ENCODE data around the gene COQ10A.

The COQ10A gene

GRCh38 chr12:56266693-56267442, at the start of gene COQ10A:
Gene COQ10A (plus strand): TSS chr12:56266942. CDS start chr12:56267119, 177 bp downstream.
- peak; percentile 89 for DNase-seq (ENCODE audit: low read depth)

- DNase-seq (ENCODE audit: low read depth) = no peak
Measured at GRCh38 chr12:56219840-56220239, 46.9 kb upstream of the COQ10A start.

- DNase-seq (ENCODE audit: low read depth) = no peak
Measured at GRCh38 chr12:56220611-56221231, 46.0 kb upstream of the COQ10A start.

- DNase-seq (ENCODE audit: low read depth) = no peak
Measured at GRCh38 chr12:56221232-56221756, 45.4 kb upstream of the COQ10A start.

GRCh38 chr12:56221757-56222530, 44.8 kb upstream of the COQ10A start, which contains the start of gene RNF41:
Gene RNF41 (minus strand): TSS chr12:56221922. CDS start chr12:56214047, 7,875 bp downstream.
- peak; percentile 85 for DNase-seq (ENCODE audit: low read depth)

GRCh38 chr12:56222531-56222895, 44.2 kb upstream of the COQ10A start:
- no peak for DNase-seq (ENCODE audit: low read depth)

GRCh38 chr12:56223571-56224101, 43.1 kb upstream of the COQ10A start:
- DNase-seq (ENCODE audit: low read depth) = no peak

GRCh38 chr12:56224102-56224701, 42.5 kb upstream of the COQ10A start, which contains the start of gene NABP2:
Gene NABP2 (plus strand): TSS chr12:56224342. CDS start chr12:56224857, 515 bp downstream.
- peak; percentile 92 for DNase-seq (ENCODE audit: low read depth)

- no peak for DNase-seq (ENCODE audit: low read depth)
Measured at GRCh38 chr12:56224954-56225353, 41.8 kb upstream of the COQ10A start.

- DNase-seq (ENCODE audit: low read depth) = no peak
Measured at GRCh38 chr12:56229082-56229481, 37.7 kb upstream of the COQ10A start.

- no peak for DNase-seq (ENCODE audit: low read depth)
Measured at GRCh38 chr12:56229916-56230431, 36.8 kb upstream of the COQ10A start, which contains the start of gene SLC39A5. Gene SLC39A5 (plus strand): TSS chr12:56230051. CDS start chr12:56231275, 1,224 bp downstream.

- DNase-seq (ENCODE audit: low read depth) = no peak
Measured at GRCh38 chr12:56230432-56231183, 36.1 kb upstream of the COQ10A start.

- DNase-seq (ENCODE audit: low read depth) = no peak
Measured at GRCh38 chr12:56231184-56231582, 35.6 kb upstream of the COQ10A start.

GRCh38 chr12:56234746-56235436, 31.9 kb upstream of the COQ10A start:
- no peak for DNase-seq (ENCODE audit: low read depth)

GRCh38 chr12:56236091-56236490, 30.7 kb upstream of the COQ10A start:
- DNase-seq (ENCODE audit: low read depth) = no peak

- DNase-seq (ENCODE audit: low read depth) = no peak
Measured at GRCh38 chr12:56236985-56237384, 29.8 kb upstream of the COQ10A start.

GRCh38 chr12:56237552-56237951, 29.2 kb upstream of the COQ10A start:
- no peak for DNase-seq (ENCODE audit: low read depth)

GRCh38 chr12:56241424-56242303, 25.1 kb upstream of the COQ10A start:
- DNase-seq (ENCODE audit: low read depth) = no peak

GRCh38 chr12:56242986-56243385, 23.8 kb upstream of the COQ10A start:
- no peak for DNase-seq (ENCODE audit: low read depth)
